Measurements from ENCODE around the gene ZNF22.

DNA sequence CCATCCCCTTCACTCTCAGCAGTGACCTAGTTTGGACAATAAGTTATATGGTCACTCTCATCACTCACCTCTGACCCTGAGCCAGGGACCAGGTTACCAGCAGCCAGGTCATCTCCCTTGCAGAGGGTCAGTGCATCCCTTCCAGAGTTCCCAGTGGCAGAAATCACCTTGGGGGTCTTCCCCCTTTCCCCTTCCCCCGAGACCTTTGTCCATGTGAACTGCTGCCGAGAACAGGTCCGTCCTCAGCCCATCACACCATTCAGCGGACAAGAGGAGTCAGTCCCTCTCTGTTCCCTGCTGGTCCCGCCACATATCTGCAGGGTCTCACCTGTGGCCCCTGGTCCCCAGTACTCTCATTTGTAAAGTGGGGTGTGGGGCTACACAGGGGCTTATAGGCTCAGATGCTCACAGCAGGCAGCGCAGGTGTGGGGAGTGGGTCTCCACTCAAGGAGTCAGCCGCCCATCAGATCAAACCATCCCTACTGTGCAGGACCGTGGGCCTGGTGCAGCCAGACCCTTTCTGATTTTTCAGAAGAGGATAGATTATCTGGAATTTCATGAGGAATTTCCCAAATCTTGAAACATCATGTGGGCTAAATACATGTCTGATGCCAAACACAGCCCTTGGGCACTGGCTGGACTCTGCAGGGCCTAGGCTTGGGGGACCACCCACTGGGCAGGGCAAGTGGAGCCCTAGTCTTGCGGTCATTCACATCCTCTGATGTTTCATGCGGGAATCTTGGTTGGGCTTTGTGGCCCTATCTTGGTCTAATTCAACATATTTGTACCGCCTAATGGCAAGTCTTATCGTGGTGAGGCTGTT lies 28.6 kb upstream of the ZNF22 start:
- TF ChIP-seq, protein P1, sequence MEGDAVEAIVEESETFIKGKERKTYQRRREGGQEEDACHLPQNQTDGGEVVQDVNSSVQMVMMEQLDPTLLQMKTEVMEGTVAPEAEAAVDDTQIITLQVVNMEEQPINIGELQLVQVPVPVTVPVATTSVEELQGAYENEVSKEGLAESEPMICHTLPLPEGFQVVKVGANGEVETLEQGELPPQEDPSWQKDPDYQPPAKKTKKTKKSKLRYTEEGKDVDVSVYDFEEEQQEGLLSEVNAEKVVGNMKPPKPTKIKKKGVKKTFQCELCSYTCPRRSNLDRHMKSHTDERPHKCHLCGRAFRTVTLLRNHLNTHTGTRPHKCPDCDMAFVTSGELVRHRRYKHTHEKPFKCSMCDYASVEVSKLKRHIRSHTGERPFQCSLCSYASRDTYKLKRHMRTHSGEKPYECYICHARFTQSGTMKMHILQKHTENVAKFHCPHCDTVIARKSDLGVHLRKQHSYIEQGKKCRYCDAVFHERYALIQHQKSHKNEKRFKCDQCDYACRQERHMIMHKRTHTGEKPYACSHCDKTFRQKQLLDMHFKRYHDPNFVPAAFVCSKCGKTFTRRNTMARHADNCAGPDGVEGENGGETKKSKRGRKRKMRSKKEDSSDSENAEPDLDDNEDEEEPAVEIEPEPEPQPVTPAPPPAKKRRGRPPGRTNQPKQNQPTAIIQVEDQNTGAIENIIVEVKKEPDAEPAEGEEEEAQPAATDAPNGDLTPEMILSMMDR (IDR thresholded peaks at IDR 0.05): no peak
- no peak for TF ChIP-seq EP300 (IDR thresholded peaks at IDR 0.05)

Data from gastroesophageal sphincter (tissue), 3 donors.